ENCODE results near the gene RND3. TPM values are rescaled to one million over a fixed set of nuclear protein-coding genes. Genes with fewer than 3 reads are reported as not detected.

RND3 gene
- total RNA-seq, 2 donors from 2014 or later, result 27.9 to 119 TPM

GRCh38 chr2:150425121-150425955 is 62.1 kb downstream of the RND3 start:
- peak; percentile 28 for ATAC-seq (ENCODE audit: insufficient number of reproducible peaks, low FRiP score, low read depth)
- H3K36me3 ChIP-seq, result no peaks in the 10 kb centered on the region

DNA sequence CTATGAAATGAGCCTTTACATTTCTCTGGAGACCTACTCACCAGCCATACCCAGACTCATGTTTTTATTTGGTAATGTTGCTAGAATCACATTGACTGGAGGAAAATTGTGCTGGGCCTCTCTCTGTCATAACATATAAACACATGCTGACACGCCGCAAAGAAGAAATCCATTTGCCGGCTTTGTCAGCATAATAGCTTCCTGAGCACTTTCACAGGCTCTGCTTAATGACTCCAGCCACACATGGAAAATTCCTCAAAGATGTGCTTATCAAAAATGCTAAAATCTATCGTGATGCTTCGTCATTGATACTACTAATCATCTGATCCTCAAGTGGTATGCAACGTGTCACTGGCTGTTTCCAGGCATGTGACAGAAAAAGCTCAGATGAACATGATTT is 63.1 kb downstream of the RND3 start:
- TF ChIP-seq, protein P1, sequence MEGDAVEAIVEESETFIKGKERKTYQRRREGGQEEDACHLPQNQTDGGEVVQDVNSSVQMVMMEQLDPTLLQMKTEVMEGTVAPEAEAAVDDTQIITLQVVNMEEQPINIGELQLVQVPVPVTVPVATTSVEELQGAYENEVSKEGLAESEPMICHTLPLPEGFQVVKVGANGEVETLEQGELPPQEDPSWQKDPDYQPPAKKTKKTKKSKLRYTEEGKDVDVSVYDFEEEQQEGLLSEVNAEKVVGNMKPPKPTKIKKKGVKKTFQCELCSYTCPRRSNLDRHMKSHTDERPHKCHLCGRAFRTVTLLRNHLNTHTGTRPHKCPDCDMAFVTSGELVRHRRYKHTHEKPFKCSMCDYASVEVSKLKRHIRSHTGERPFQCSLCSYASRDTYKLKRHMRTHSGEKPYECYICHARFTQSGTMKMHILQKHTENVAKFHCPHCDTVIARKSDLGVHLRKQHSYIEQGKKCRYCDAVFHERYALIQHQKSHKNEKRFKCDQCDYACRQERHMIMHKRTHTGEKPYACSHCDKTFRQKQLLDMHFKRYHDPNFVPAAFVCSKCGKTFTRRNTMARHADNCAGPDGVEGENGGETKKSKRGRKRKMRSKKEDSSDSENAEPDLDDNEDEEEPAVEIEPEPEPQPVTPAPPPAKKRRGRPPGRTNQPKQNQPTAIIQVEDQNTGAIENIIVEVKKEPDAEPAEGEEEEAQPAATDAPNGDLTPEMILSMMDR (IDR thresholded peaks at IDR 0.05), result no peak
- H3K9me3 ChIP-seq, result no peaks in the 10 kb centered on the region
- DNase-seq (ENCODE audit: low spot score) (no peak), ATAC-seq (ENCODE audit: insufficient number of reproducible peaks, low FRiP score, low read depth) (no peak)
- H3K27ac ChIP-seq, result no peak overlapping the region
- H3K4me1 ChIP-seq (ENCODE audit: control insufficient read depth in 1 of 2, low read depth in 2 of 2), result no peaks in the 10 kb centered on the region
- no peaks in the 10 kb centered on the region for H3K27me3 ChIP-seq (replicated peaks; ENCODE audit: insufficient read depth)
- H3K36me3 ChIP-seq, result no peaks in the 10 kb centered on the region
- no peak overlapping the region for H3K4me3 ChIP-seq

More at GRCh38 chr2:150425121-150425955, 62.1 kb downstream of the RND3 start:
- DNase-seq (ENCODE audit: low spot score), result no peak
- no peaks in the 10 kb centered on the region for H3K9me3 ChIP-seq
- TF ChIP-seq, protein P1 (IDR thresholded peaks at IDR 0.05), result peak; percentile 30
- H3K4me1 ChIP-seq (ENCODE audit: control insufficient read depth in 1 of 2, low read depth in 2 of 2), result no peaks in the 10 kb centered on the region
- H3K4me3 ChIP-seq, result peak overlapping the region; percentile 11
- no peaks in the 10 kb centered on the region for H3K27me3 ChIP-seq (replicated peaks; ENCODE audit: insufficient read depth)
- H3K27ac ChIP-seq, result no peak overlapping the region

DNA sequence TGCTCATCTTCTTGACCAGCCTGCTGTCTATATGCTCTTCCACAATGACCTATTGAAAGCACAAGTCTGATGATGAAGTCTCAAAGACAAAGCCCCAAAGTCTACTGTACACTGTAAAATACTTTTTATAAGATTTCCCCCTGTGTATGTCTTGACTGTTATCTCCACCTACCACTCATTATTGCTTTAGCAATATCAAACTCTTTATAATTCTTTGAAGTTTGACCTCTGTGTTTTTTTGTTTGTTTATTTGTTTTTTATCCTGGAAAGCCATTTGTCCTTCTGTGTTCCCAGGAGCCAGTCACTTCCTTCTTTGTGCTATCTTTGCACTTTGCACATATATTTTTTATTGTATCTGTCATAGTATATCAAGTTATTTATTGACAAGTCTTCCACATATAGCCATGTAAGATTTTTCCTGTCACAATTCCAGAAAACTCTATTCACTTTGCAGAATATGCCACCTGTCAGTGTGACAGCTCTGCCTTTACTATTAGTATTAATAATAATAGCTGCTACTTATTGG is 66.3 kb downstream of the RND3 start:
- Histone ChIP-seq H3K27me3 (replicated peaks; ENCODE audit: insufficient read depth) (no peaks in the 10 kb centered on the region), H3K9me3 (no peaks in the 10 kb centered on the region), H3K4me3 (no peak overlapping the region), H3K36me3 (no peaks in the 10 kb centered on the region), H3K27ac (no peak overlapping the region), H3K4me1 (ENCODE audit: control insufficient read depth in 1 of 2, low read depth in 2 of 2) (no peaks in the 10 kb centered on the region)
- ATAC-seq (ENCODE audit: insufficient number of reproducible peaks, low FRiP score, low read depth), result no peak
- TF ChIP-seq, protein P1 (IDR thresholded peaks at IDR 0.05), result no peak
- no peak for DNase-seq (ENCODE audit: low spot score)

DNA sequence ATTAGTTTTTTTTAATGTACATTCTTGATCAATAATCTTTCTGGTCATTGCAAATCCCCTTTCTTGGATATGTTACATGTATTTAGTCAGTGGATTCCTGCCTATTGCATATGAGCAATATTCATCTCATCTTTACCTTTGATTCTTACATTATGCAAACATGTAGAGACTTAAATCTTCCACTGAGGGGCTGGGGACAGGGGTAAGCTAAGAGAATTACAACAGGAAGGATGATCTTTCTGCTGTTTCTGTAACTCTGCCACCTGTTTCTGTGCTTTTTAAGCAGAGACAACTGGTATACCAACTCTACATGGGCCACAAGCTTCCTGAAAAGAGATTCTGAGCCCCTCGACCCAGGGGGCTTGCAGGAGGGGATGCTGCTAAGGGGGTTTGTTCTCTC is 68.6 kb downstream of the RND3 start:
- H3K27ac ChIP-seq, result no peak overlapping the region
- H3K4me3 ChIP-seq, result no peak overlapping the region
- H3K36me3 ChIP-seq, result no peaks in the 10 kb centered on the region
- no peak for DNase-seq (ENCODE audit: low spot score)
- no peaks in the 10 kb centered on the region for H3K27me3 ChIP-seq (replicated peaks; ENCODE audit: insufficient read depth)
- H3K4me1 ChIP-seq (ENCODE audit: control insufficient read depth in 1 of 2, low read depth in 2 of 2), result no peaks in the 10 kb centered on the region
- TF ChIP-seq, protein P1 (IDR thresholded peaks at IDR 0.05), result no peak
- no peak for ATAC-seq (ENCODE audit: insufficient number of reproducible peaks, low FRiP score, low read depth)
- H3K9me3 ChIP-seq, result no peaks in the 10 kb centered on the region
